Activated CD8-positive, alpha-beta T cell treated with anti-CD3 and anti-CD28 coated beads for 36 hours (primary cell): Measurements from ENCODE around the gene C10orf71. TPM values are rescaled to one million over a fixed set of nuclear protein-coding genes. Genes with fewer than 3 reads are reported as not detected.

Source experiments
- ATAC-seq: fragments of 200-7000 bp; cut with Tn5 transposase; one replicate; pipeline ENCODE4 v1.10.0; 2021; ENCODE audit warnings: mild to moderate bottlenecking, moderate library complexity
- CTCF ChIA-PET: fragments of 350-600 bp; sonication (Branson Sonifier 250); formaldehyde crosslinking; loops from one replicate; lab custom pipeline; 2021; ENCODE audit warnings: antibody characterized with exemption; lab: Charles Lee
- POLR2A ChIA-PET: fragments of 350-600 bp; sonication (Branson Sonifier 250); formaldehyde crosslinking; loops from one replicate; lab custom pipeline; 2021; ENCODE audit warnings: antibody characterized with exemption; lab: Charles Lee
- DNase-seq: peaks from one replicate; pipeline ENCODE4 v3.0.0-alpha.2; 2020
- H3K27ac Mint-ChIP-seq: one replicate; pipeline ENCODE4 v1.8.0; 2021; ENCODE audit warnings: mild to moderate bottlenecking, mixed read lengths
- H3K27me3 Mint-ChIP-seq: one replicate; pipeline ENCODE4 v1.8.0; 2021; ENCODE audit warnings: mixed read lengths
- H3K36me3 Mint-ChIP-seq: one replicate; pipeline ENCODE4 v1.8.0; 2021; ENCODE audit warnings: low read depth, mixed read lengths
- H3K4me1 Mint-ChIP-seq: one replicate; pipeline ENCODE4 v1.8.0; 2021; ENCODE audit warnings: low read depth, mixed read lengths
- H3K4me3 Mint-ChIP-seq: one replicate; pipeline ENCODE4 v1.8.0; 2021; ENCODE audit warnings: mild to moderate bottlenecking, moderate library complexity, mixed read lengths
- H3K9me3 Mint-ChIP-seq: one replicate; pipeline ENCODE4 v1.8.0; 2021; ENCODE audit warnings: mixed read lengths
- CTCF ChIP-seq: fragments of 200-600 bp; IDR thresholded peaks from one replicate; pipeline ENCODE4 v1.8.0; 2022; ENCODE audit warnings: antibody characterized with exemption, mild to moderate bottlenecking
- intact Hi-C: fragments of 100-400 bp; cut with micrococcal nuclease; formaldehyde crosslinking; loops from one replicate; pipeline ENCODE4 v1.10.0; 2022
- total RNA-seq, 2 experiments: library from RNA; stranded (reverse); gene quantifications; one replicate each; pipeline ENCODE4 v1.2.3, GENCODE V29; 2021

The C10orf71 gene
- total RNA-seq, 2 experiments from 2014 or later = not detected

GRCh38 chr10:49329146-49329505 is 30.2 kb downstream of the C10orf71 start:
- ChIA-PET CTCF (no interaction called here), POLR2A (no interaction called here)
- Mint-ChIP-seq H3K9me3 (no peaks in the 10 kb centered on the region), H3K4me3 (no peak overlapping the region), H3K36me3 (no peaks in the 10 kb centered on the region), H3K27me3 (peaks cover 3% of the 10 kb centered on the region), H3K4me1 (no peaks in the 10 kb centered on the region), H3K27ac (no peak overlapping the region)
- ATAC-seq = no peak
- DNase-seq = no peak
- intact Hi-C loops = no loop called here
- no peak for TF ChIP-seq CTCF

- no peak for ATAC-seq
- Mint-ChIP-seq H3K4me1 (peaks cover 1% of the 10 kb centered on the region), H3K27ac (no peak overlapping the region), H3K36me3 (peaks cover under 1% of the 10 kb centered on the region), H3K4me3 (no peak overlapping the region), H3K27me3 (no peaks in the 10 kb centered on the region), H3K9me3 (no peaks in the 10 kb centered on the region)
- ChIA-PET CTCF (no interaction called here), POLR2A (no interaction called here)
- TF ChIP-seq CTCF = no peak
- no peak for DNase-seq
- intact Hi-C loops = no loop called here
Observed at GRCh38 chr10:49330127-49330665, 31.2 kb downstream of the C10orf71 start.

- DNase-seq = no peak
- ChIA-PET CTCF (no interaction called here), POLR2A (interaction anchor here (0.6 kb wide), 1 partner anchor 475 kb away, joined by 3 read pairs; no protein-coding TSS in a partner anchor)
- intact Hi-C loops = no loop called here
- Mint-ChIP-seq H3K27ac (no peak overlapping the region), H3K4me3 (no peak overlapping the region), H3K36me3 (peaks cover 3% of the 10 kb centered on the region), H3K9me3 (no peaks in the 10 kb centered on the region), H3K4me1 (peaks cover 7% of the 10 kb centered on the region), H3K27me3 (no peaks in the 10 kb centered on the region)
- TF ChIP-seq CTCF = no peak
- ATAC-seq = no peak
Observed at GRCh38 chr10:49331431-49331830, 32.5 kb downstream of the C10orf71 start.

GRCh38 chr10:49332333-49332732 is 33.4 kb downstream of the C10orf71 start:
- no peaks in the 10 kb centered on the region for H3K27me3 Mint-ChIP-seq
- no peak overlapping the region for H3K4me3 Mint-ChIP-seq
- H3K27ac Mint-ChIP-seq = no peak overlapping the region
- ChIA-PET CTCF (no interaction called here), POLR2A (no interaction called here)
- DNase-seq = no peak
- H3K4me1 Mint-ChIP-seq = peaks cover 7% of the 10 kb centered on the region
- TF ChIP-seq CTCF = no peak
- no peaks in the 10 kb centered on the region for H3K9me3 Mint-ChIP-seq
- ATAC-seq = no peak
- intact Hi-C loops = no loop called here
- peaks cover 3% of the 10 kb centered on the region for H3K36me3 Mint-ChIP-seq

GRCh38 chr10:49332768-49333167 is 33.8 kb downstream of the C10orf71 start:
- H3K27me3 Mint-ChIP-seq = no peaks in the 10 kb centered on the region
- H3K9me3 Mint-ChIP-seq = no peaks in the 10 kb centered on the region
- H3K4me3 Mint-ChIP-seq = no peak overlapping the region
- H3K4me1 Mint-ChIP-seq = peaks cover 7% of the 10 kb centered on the region
- H3K36me3 Mint-ChIP-seq = peaks cover 3% of the 10 kb centered on the region
- no peak overlapping the region for H3K27ac Mint-ChIP-seq
- POLR2A ChIA-PET = no interaction called here
- CTCF ChIA-PET = no interaction called here
- intact Hi-C loops = no loop called here
- ATAC-seq (no peak), DNase-seq (no peak)
- no peak for TF ChIP-seq CTCF
